Measurements from ENCODE around the gene SHANK1. TPM values are rescaled to one million over a fixed set of nuclear protein-coding genes. Genes with fewer than 3 reads are reported as not detected.

The SHANK1 gene
- total RNA-seq, 1 donor = 7.8 TPM

DNA sequence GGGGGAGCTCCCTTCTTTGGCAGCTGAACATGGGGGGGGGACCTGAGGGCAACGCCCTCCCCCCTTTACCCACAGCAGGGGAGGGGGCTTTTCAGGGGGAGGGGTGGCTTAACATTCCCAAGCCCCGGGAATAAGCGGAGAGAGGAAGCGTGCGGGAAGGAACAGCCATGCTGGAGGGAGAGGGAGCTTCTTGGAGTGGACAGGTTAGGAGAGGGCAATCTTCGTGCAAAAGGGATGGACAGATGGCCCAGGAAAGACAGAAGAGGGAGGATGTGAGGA is 59.6 kb downstream of the SHANK1 start:
- H3K4me3 ChIP-seq (ENCODE audit: low read depth, low read length) = no peak overlapping the region
- no peak for TF ChIP-seq CTCF (IDR thresholded peaks at IDR 0.05; ENCODE audit: insufficient read depth, low read depth, low read length)
- no peak for DNase-seq (ENCODE audit: low read depth)

DNA sequence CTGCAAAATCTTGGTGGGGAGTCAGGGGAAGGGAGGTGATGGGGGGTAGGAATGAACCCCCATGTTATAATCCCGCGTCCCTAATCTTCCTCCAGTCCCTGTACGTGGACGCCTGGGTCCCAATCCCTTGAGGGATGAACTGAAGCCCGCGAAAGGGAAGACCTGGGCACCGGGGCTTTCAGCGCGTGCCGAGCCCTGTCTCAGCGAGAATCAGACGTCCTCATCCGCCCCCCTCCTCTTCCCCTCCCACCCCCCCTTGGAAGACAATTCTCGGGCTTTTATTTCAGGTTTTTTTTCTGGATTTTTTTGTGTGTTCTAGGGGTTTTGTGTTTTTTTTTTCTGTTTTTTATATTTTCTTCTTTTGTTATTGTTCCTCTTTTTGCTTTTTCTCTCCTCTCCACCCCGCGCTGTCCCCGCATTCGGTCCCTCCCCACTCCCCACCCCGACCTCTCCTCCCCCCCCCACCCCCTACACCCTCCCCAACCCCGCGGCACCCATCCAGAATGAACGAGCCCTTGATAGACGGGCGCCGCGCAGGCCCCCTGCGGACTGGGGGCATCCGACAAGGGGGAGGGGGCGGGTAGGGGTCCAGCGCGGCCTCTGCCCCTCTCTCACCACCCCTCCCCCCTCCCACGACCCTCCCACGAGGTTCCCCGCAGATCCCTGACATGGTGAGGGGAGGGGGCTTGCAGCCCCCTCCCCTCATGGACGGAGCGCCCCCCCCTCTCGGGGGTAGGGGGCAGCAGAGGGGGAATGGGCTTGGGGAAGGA is 60.1 kb downstream of the SHANK1 start:
- H3K4me3 ChIP-seq (ENCODE audit: low read depth, low read length) = no peak overlapping the region
- no peak for TF ChIP-seq CTCF (IDR thresholded peaks at IDR 0.05; ENCODE audit: insufficient read depth, low read depth, low read length)
- no peak for DNase-seq (ENCODE audit: low read depth)

- H3K4me3 ChIP-seq (ENCODE audit: low read depth, low read length) = peak overlapping the region; percentile 45
- DNase-seq (ENCODE audit: low read depth) = peak; percentile 30
- no peak for TF ChIP-seq CTCF (IDR thresholded peaks at IDR 0.05; ENCODE audit: insufficient read depth, low read depth, low read length)
These were observed 60.9 kb downstream of the SHANK1 start for GRCh38 chr19:50658441-50659317.

GRCh38 chr19:50657712-50658440 is 61.7 kb downstream of the SHANK1 start:
- H3K4me3 ChIP-seq (ENCODE audit: low read depth, low read length) = peak overlapping the region; percentile 45
- DNase-seq (ENCODE audit: low read depth) = peak; percentile 92
- TF ChIP-seq CTCF (IDR thresholded peaks at IDR 0.05; ENCODE audit: insufficient read depth, low read depth, low read length) = no peak

GRCh38 chr19:50657222-50657669 is 62.4 kb downstream of the SHANK1 start:
- TF ChIP-seq CTCF (IDR thresholded peaks at IDR 0.05; ENCODE audit: insufficient read depth, low read depth, low read length) = no peak
- no peak overlapping the region for H3K4me3 ChIP-seq (ENCODE audit: low read depth, low read length)
- no peak for DNase-seq (ENCODE audit: low read depth)

GRCh38 chr19:50654882-50655281 is 64.7 kb downstream of the SHANK1 start:
- DNase-seq (ENCODE audit: low read depth) = no peak
- no peak for TF ChIP-seq CTCF (IDR thresholded peaks at IDR 0.05; ENCODE audit: insufficient read depth, low read depth, low read length)
- no peak overlapping the region for H3K4me3 ChIP-seq (ENCODE audit: low read depth, low read length)
